K562 (cell line): ENCODE data around the gene TMEM33. TPM values are rescaled to one million over a fixed set of nuclear protein-coding genes. Genes with fewer than 3 reads are reported as not detected.

Source experiments
- CHD7 ChIP-seq: fragments of 200-600 bp; sonication (generic); IDR thresholded peaks from one replicate; pipeline ENCODE4 v1.6.1; 2012; ENCODE audit warnings: mild to moderate bottlenecking, low read depth, low read length, inconsistent platforms
- EHMT2 ChIP-seq: fragments of 450-650 bp; IDR thresholded peaks from 2 replicates; pipeline ENCODE4 v1.6.1; 2018; ENCODE audit warnings: antibody characterized with exemption
- ELF4 ChIP-seq: fragments of 450-650 bp; formaldehyde crosslinking; IDR thresholded peaks from 2 replicates; pipeline ENCODE4 v1.4.0; 2022; ENCODE audit warnings: missing genetic modification characterization
- JUND ChIP-seq, 2 experiments: IDR thresholded peaks; 2 replicates in 1 of 2; 3 replicates in 1 of 2; pipeline ENCODE4 v1.6.1; 2011; ENCODE audit warnings: borderline replicate concordance in 2 of 2, low read depth in 2 of 2, low read length in 2 of 2, improper control_type of control experiment in 1 of 2, missing biosample characterization in 1 of 2, missing genetic modification characterization in 1 of 2, missing genetic modification reagents in 1 of 2
- MNT ChIP-seq, 2 experiments: fragments of 450-650 bp; conservative IDR thresholded peaks; 2 replicates each; pipeline ENCODE4 v1.6.1; 2017; ENCODE audit warnings: mild to moderate bottlenecking in 2 of 2, moderate library complexity in 2 of 2
- YBX1 ChIP-seq: fragments of 450-650 bp; IDR thresholded peaks from 2 replicates; pipeline ENCODE4 v1.7.1; 2016; ENCODE audit warnings: mild to moderate bottlenecking
- ZNF79 ChIP-seq: fragments of 250-450 bp; sonication (Bioruptor Pico); IDR thresholded peaks from 2 replicates; pipeline ENCODE4 v1.4.0; 2020; ENCODE audit warnings: low read depth, mild to moderate bottlenecking, moderate library complexity
- polyA plus RNA-seq, 8 experiments: library from polyadenylated mRNA; depleted of rRNA in 4 of 8; stranded (reverse) in 5 of 8; unstranded in 3 of 8; fragments of >200 nt; fragmentation: Nextera tagmentation in 2 of 8; fragmentation: Illumina TruSeq in 1 of 8; extraction: Ambion mirVana in 2 of 8; extraction: Trizol in 1 of 8; gene quantifications; 2 replicates each; pipeline versions ENCODE4 v1.2.1 to v1.2.3, GENCODE V29; 2011 to 2014; ENCODE audit warnings: inconsistent platforms in 1 of 8, missing spikeins in 1 of 8
- total RNA-seq, 7 experiments: library from RNA; depleted of rRNA in 6 of 7; stranded (reverse); fragments of >200 nt in 6 of 7; fragmentation: Illumina TruSeq in 2 of 7; extraction: Trizol in 2 of 7; gene quantifications; 2 replicates each; pipeline versions ENCODE4 v1.2.1 to v1.2.3, GENCODE V29; 2011 to 2021; ENCODE audit warnings: low replicate concordance in 1 of 7
- TF ChIP-seq, protein P1 (sequence below), 3 experiments: fragments of 200-800 bp in 1 of 3; fragments of 250-450 bp in 1 of 3; fragments of 450-650 bp in 1 of 3; sonication (Bioruptor Pico) in 1 of 3; sonication (Bioruptor generic) in 1 of 3; formaldehyde crosslinking in 1 of 3; IDR thresholded peaks; 2 replicates each; pipeline versions ENCODE4 v1.6.1 to v1.8.0; 2016 to 2022; ENCODE audit warnings: mild to moderate bottlenecking in 2 of 3, missing genetic modification characterization in 2 of 3, missing compliant biosample characterization in 1 of 3, moderate library complexity in 1 of 3

The TMEM33 gene
- total and polyA plus RNA-seq, 9 of the 15 experiments (the other 6 are each of a cell fraction or from before 2014, with no cell fraction given), result 16.8 to 85.9 (median 67.9) TPM

DNA sequence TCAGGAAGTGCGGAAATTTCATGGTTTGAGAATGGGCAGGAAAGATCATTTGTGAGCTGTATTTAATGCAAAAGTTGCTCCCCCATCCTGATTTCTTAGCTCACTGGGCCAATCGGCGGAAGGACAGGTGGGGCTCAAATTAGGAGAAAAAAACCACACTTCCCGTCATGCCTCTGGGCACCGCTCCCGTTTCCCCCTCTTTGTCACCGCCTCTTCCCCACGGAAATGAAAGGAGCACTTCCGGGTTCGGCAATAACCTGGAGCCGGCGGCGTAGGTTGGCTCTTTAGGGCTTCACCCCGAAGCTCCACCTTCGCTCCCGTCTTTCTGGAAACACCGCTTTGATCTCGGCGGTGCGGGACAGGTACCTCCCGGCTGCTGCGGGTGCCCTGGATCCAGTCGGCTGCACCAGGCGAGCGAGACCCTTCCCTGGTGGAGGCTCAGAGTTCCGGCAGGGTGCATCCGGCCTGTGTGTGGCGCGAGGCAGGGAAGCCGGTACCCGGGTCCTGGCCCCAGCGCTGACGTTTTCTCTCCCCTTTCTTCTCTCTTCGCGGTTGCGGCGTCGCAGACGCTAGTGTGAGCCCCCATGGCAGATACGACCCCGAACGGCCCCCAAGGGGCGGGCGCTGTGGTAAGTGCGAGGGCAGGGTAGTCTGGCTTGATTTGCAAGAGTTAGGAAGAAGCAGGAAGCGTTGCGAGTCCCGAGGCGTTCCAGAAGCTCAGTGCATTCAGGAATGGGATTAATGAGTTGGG, at the start of gene TMEM33 (continued):
- TF ChIP-seq, protein P1, sequence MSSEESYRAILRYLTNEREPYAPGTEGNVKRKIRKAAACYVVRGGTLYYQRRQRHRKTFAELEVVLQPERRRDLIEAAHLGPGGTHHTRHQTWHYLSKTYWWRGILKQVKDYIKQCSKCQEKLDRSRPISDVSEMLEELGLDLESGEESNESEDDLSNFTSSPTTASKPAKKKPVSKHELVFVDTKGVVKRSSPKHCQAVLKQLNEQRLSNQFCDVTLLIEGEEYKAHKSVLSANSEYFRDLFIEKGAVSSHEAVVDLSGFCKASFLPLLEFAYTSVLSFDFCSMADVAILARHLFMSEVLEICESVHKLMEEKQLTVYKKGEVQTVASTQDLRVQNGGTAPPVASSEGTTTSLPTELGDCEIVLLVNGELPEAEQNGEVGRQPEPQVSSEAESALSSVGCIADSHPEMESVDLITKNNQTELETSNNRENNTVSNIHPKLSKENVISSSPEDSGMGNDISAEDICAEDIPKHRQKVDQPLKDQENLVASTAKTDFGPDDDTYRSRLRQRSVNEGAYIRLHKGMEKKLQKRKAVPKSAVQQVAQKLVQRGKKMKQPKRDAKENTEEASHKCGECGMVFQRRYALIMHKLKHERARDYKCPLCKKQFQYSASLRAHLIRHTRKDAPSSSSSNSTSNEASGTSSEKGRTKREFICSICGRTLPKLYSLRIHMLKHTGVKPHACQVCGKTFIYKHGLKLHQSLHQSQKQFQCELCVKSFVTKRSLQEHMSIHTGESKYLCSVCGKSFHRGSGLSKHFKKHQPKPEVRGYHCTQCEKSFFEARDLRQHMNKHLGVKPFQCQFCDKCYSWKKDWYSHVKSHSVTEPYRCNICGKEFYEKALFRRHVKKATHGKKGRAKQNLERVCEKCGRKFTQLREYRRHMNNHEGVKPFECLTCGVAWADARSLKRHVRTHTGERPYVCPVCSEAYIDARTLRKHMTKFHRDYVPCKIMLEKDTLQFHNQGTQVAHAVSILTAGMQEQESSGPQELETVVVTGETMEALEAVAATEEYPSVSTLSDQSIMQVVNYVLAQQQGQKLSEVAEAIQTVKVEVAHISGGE (CRISPR knock-in tag; IDR thresholded peaks at IDR 0.05), result peak in 2 of 3 experiments; percentile 58 to 89; a peak in 4 of 6 replicates
- TF ChIP-seq ELF4 (CRISPR knock-in tag) (0 out of 2 replicates have a peak, but pooled peaks have one; percentile 6), CHD7 (no peak), JUND (IDR thresholded peaks at IDR 0.05; ENCODE audit: borderline replicate concordance, low read depth, low read length) (peak; percentile 68), JUND (tag; IDR thresholded peaks at IDR 0.05; ENCODE audit: borderline replicate concordance, low read depth, low read length) (no peak; the same call in 2 of the 3 replicates), YBX1 (no peak), MNT (conservative IDR thresholded peaks at IDR 0.05) (no peak; a peak in 2 of 4 replicates), EHMT2 (peak; percentile 65; the same call in 1 of the 2 replicates), ZNF79 (CRISPR knock-in tag) (no peak)
